Heart left ventricle (tissue), 16 donors: Measurements from ENCODE around the gene RAB40C. TPM values are rescaled to one million over a fixed set of nuclear protein-coding genes. Genes with fewer than 3 reads are reported as not detected.
A peak's percentile ranks its signal among the peaks of the same experiment; 100 is the strongest.

ENCODE experiments used
- ATAC-seq, 4 donors: fragments of 200-7000 bp; cut with Tn5 transposase; one replicate each; pipeline ENCODE4 v1.9.1; 2020 to 2022; ENCODE audit warnings: moderate library complexity in 4 of 4, mild to moderate bottlenecking in 3 of 4, moderate number of reproducible peaks in 1 of 4
- DNase-seq, 5 donors: peaks; one replicate each; pipeline ENCODE4 v3.0.0-alpha.2; 2020
- H3K27ac ChIP-seq, 12 donors: fragments of 200-600 bp; sonication (generic) in 4 of 12; one replicate each; pipeline versions ENCODE4 v1.5.0 to v1.8.0; 2016 to 2022; ENCODE audit warnings: mild to moderate bottlenecking in 2 of 12
- H3K27me3 ChIP-seq, 9 donors: fragments of 200-600 bp; sonication (generic) in 2 of 9; one replicate each; pipeline versions ENCODE4 v1.5.1 to v1.8.0; 2016 to 2022; ENCODE audit warnings: mild to moderate bottlenecking in 3 of 9
- H3K36me3 ChIP-seq, 9 donors: fragments of 200-600 bp; sonication (generic) in 2 of 9; one replicate each; pipeline versions ENCODE4 v1.5.0 to v1.8.0; 2018 to 2022; ENCODE audit warnings: mild to moderate bottlenecking in 2 of 9
- H3K4me1 ChIP-seq, 12 donors: fragments of 200-600 bp; sonication (generic) in 4 of 12; one replicate each; pipeline versions ENCODE4 v1.5.0 to v1.8.0; 2016 to 2022; ENCODE audit warnings: mild to moderate bottlenecking in 3 of 12
- H3K4me3 ChIP-seq, 12 donors: fragments of 200-600 bp; sonication (generic) in 4 of 12; one replicate each; pipeline versions ENCODE4 v1.5.0 to v1.8.0; 2017 to 2022; ENCODE audit warnings: mild to moderate bottlenecking in 9 of 12, moderate library complexity in 4 of 12
- H3K9me3 ChIP-seq, 12 donors: fragments of 200-600 bp; sonication (generic) in 4 of 12; one replicate each; pipeline versions ENCODE4 v1.5.0 to v1.8.0; 2016 to 2022; ENCODE audit warnings: mild to moderate bottlenecking in 1 of 12
- CTCF ChIP-seq, 12 donors: fragments of 200-600 bp; sonication (generic) in 4 of 12; IDR thresholded peaks; one replicate each; pipeline versions ENCODE4 v1.5.0 to v1.8.0; 2018 to 2022; ENCODE audit warnings: antibody characterized with exemption in 12 of 12, mild to moderate bottlenecking in 5 of 12
- POLR2A ChIP-seq, 2 donors: fragments of 450-650 bp; IDR thresholded peaks; one replicate each; pipeline ENCODE4 v1.6.1; 2017; ENCODE audit warnings: antibody characterized with exemption in 2 of 2, mild to moderate bottlenecking in 2 of 2, moderate library complexity in 2 of 2
- WGBS, 4 donors: extraction: QIAGEN DNeasy Blood & Tissue Kit in 2 of 4; methylation state at CpG; one replicate each; pipeline versions ENCODE4 v1.1.5 to v1.1.7; 2013 to 2018; 5-methylcytosine and 5-hydroxymethylcytosine counted together
- intact Hi-C, 10 donors: fragments of 100-400 bp; cut with DNase I; formaldehyde crosslinking; loops; one replicate each; pipeline versions ENCODE4 v1.11.1 to v1.14.2; 2022
- polyA plus RNA-seq, 2 donors: library from polyadenylated mRNA; stranded (reverse); fragments of 200-250 nt; gene quantifications; one replicate each; pipeline ENCODE4 v1.2.3, GENCODE V29; 2013
- total RNA-seq, 9 donors: library from RNA; depleted of rRNA in 2 of 9; stranded (reverse); fragments of >200 nt in 2 of 9; fragmentation: NEBNext Ultra II Directional in 3 of 9; extraction: Animal tissue kit (Norgen Biotek cat#: 25700) in 3 of 9; gene quantifications; one replicate each; pipeline versions ENCODE4 v1.1.0 to v1.2.4, GENCODE V29; 2016 to 2023
- donor health status: ischemic (EF 13 %, LVEDD 7.1; RV severe dilation, severe dysfunction).
- donor health status: healthy with polysubstance abuse.
- donor health status: DM: no; HTN: yes; CAD: no.
- donor health status: DM: no; HTN: no; CAD: no.
- donor health status: ischemic (EF 25% LVEDD 6.9; RV normal size, moderate dysfunction).
- donor health status: ischemic (EF 25% LVEDD 5.7; RV mildly dilated, moderate dysfunction).
- donor health status: healthy.
- donor health status: DM: yes; HTN: yes; CAD: no.
- donor health status: ischemic (EF 35%, LVEDD 5.7; RV mildly dilated, moderate dysfunction).
- donor health status: nonischemic (EF 11% LVEDD 7.7; RV severe dilation, severe dysfunction).
- donor health status: DM: yes; HTN: yes; CAD: no.
- donor health status: PGD.
- donor health status: ischemic (EF 29% LVEDD 5.4; RV normal size, mild dysfunction).
- donor health status: nonischemic (EF 23%, LVEDD 6.1; RV moderate dilation, normal function).

RAB40C gene
- total and polyA plus RNA-seq, 11 donors = 10.2 to 22.0 (median 12.8) TPM

GRCh38 chr16:638034-638543 lies 48.2 kb downstream of the RAB40C start:
- no peak for ATAC-seq
- no peak for TF ChIP-seq POLR2A (IDR thresholded peaks at IDR 0.05)
- H3K4me1 ChIP-seq = peaks cover 3 to 43% (median 25%) of the 10 kb centered on the region in 12 donors
- H3K9me3 ChIP-seq = no peaks in the 10 kb centered on the region
- 72 to 94% (median 78%) methylated on average over 11 to 15 of the region's 15 CpGs for WGBS, 4 donors
- intact Hi-C loops = no loop called here
- H3K27me3 ChIP-seq = no peaks in the 10 kb centered on the region
- DNase-seq = no peak
- peak overlapping the region in 11 of 12 donors; percentile 32 to 100 (median 93) for H3K27ac ChIP-seq
- peaks cover 0 to 13% (median 0%) of the 10 kb centered on the region in 9 donors for H3K36me3 ChIP-seq
- H3K4me3 ChIP-seq = no peak overlapping the region

- H3K36me3 ChIP-seq = peaks cover 0 to 5% (median 0%) of the 10 kb centered on the region in 9 donors
- H3K27me3 ChIP-seq = no peaks in the 10 kb centered on the region
- no peak overlapping the region for H3K4me3 ChIP-seq
- H3K4me1 ChIP-seq = peaks cover 3 to 50% (median 29%) of the 10 kb centered on the region in 12 donors
- no peaks in the 10 kb centered on the region for H3K9me3 ChIP-seq
- TF ChIP-seq CTCF (IDR thresholded peaks at IDR 0.05) (no peak), POLR2A (IDR thresholded peaks at IDR 0.05) (no peak)
- H3K27ac ChIP-seq = peak overlapping the region in 8 of 12 donors; percentile 34 to 100 (median 90)
- no peak for ATAC-seq
- intact Hi-C loops = no loop called here
- 84 to 91% (median 85%) methylated on average over 6 to 9 of the region's 9 CpGs for WGBS, 4 donors
- DNase-seq = no peak
These were observed 49.0 kb downstream of the RAB40C start for GRCh38 chr16:638836-639235.

DNA sequence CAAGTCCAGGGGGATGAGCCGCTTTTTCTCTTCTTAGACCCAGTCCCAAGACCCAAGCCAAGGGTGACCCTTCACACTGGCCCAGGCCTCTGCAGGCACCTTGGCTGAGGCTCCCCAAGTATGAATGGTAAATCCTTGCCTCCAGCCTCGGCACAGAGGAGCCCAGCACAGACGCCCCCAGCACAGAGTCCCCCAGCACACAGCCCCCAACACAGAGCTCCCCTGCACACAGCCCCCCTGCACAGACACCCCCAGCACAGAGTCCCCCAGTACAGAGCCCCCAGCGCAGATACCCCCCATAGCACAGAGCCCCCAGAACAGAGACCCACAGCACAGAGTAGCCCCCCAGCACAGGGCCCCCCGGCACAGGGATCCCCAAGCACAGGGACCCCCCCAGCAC lies 50.7 kb downstream of the RAB40C start:
- TF ChIP-seq POLR2A (IDR thresholded peaks at IDR 0.05) (no peak), CTCF (IDR thresholded peaks at IDR 0.05) (no peak)
- Histone ChIP-seq H3K9me3 (no peaks in the 10 kb centered on the region), H3K36me3 (peaks cover 0 to 3% (median 0%) of the 10 kb centered on the region in 9 donors), H3K27me3 (no peaks in the 10 kb centered on the region), H3K4me3 (peak overlapping the region in 6 of 12 donors; percentile 62 to 89 (median 76)), H3K27ac (peak overlapping the region in 4 of 12 donors; percentile 17 to 92 (median 70)), H3K4me1 (peaks cover 0 to 57% (median 24%) of the 10 kb centered on the region in 12 donors)
- intact Hi-C loops = loop anchor here in 2 of 10 donors (10.0 kb wide), 1 partner anchor 56 kb away; no protein-coding TSS in a partner anchor
- no peak for DNase-seq
- ATAC-seq = no peak
- WGBS, 4 donors = 67 to 89% (median 84%) methylated on average over 3 to 5 of the region's 5 CpGs

DNA sequence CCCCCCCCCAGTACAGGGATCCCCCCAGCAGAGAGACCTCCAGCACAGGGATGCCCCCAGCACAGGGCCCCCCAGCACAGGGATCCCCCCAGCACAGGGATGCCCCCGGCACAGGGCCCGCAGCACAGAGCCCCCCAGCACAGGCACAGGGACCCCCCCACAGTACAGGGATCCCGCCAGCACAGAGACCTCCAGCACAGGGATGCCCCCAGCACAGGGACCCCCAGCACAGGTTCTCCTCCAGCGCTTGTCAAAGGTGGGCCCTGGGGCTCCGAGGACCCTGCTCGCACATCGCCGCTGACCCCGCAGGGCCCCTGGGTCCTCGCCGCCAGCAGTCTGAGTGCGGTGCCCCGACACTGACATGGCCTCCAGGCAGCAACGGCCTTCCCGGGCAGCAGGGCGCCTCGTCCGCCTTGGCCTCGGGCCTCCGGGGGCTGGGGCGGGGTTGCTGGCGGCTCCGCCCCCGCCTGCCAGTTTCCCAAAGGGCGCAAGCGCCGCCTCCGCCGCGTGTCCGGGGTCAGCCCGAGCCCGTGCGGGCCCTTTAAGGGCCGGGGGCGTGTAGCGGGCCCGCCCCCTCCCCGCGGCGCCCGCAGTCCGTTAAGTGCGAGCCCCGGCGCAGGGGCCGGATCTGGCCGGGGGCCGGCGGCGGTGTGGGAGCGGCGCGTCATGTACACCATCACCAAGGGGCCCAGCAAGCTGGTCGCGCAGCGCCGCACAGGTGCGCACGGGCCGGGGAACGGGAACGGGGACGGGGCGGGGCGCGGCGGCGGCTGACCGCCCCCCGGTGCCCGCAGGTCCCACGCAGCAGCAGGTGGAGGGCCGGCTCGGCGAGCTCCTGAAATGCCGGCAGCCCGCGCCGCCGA lies 51.7 kb downstream of the RAB40C start, which contains the start of gene MCRIP2:
Gene MCRIP2, plus strand, starts transcription at position 503 of the 863 bp plus-strand sequence. Its CDS starts 164 bp downstream, at position 667.
- intact Hi-C loops = loop anchor here in 3 of 10 donors (2.0 to 10.0 kb wide), 2 partner anchors 53 to 57 kb away; no protein-coding TSS in a partner anchor
- H3K4me1 ChIP-seq = peaks cover 0 to 63% (median 27%) of the 10 kb centered on the region in 12 donors
- ATAC-seq (peak; percentile 29 to 71 (median 68)), DNase-seq (peak; percentile 89 to 96 (median 93))
- peak within 1 kb of the TSS; percentile 84 to 99 (median 94) for H3K27ac ChIP-seq
- 1 to 40% (median 2%) methylated on average over 1 to 81 of the region's 81 CpGs for WGBS, 4 donors
- H3K9me3 ChIP-seq = no peaks in the 10 kb centered on the region
- no peaks in the 10 kb centered on the region for H3K27me3 ChIP-seq
- peaks cover 0 to 3% (median 0%) of the 10 kb centered on the region in 9 donors for H3K36me3 ChIP-seq
- peak within 1 kb of the TSS; percentile 59 to 94 (median 77) for H3K4me3 ChIP-seq
- TF ChIP-seq CTCF (IDR thresholded peaks at IDR 0.05) (no peak), POLR2A (IDR thresholded peaks at IDR 0.05) (peak; percentile 65 to 90)
